ENCODE data around the gene TBC1D2.

GRCh38 chr9:98185021-98185567 lies 70.4 kb downstream of the TBC1D2 start:
- TF ChIP-seq SREBF2 (IDR thresholded peaks at IDR 0.05) (no peak), RAD21 (conservative IDR thresholded peaks at IDR 0.05 in 1 of 2, IDR thresholded peaks at IDR 0.05 in 1 of 2) (no peak), ZFP36 (IDR thresholded peaks at IDR 0.05; ENCODE audit: borderline replicate concordance, partially characterized antibody) (no peak), NPAS2 (CRISPR knock-in tag; IDR thresholded peaks at IDR 0.05; ENCODE audit: borderline replicate concordance) (no peak), REST (IDR thresholded peaks at IDR 0.05) (no peak), CBX8 (IDR thresholded peaks at IDR 0.05) (no peak), CTCF (IDR thresholded peaks at IDR 0.05) (no peak), CHD4 (IDR thresholded peaks at IDR 0.05; ENCODE audit: borderline replicate concordance) (no peak), HDAC2 (IDR thresholded peaks at IDR 0.05) (no peak)

Data from A549 (cell line).